Measurements from ENCODE around the gene RBPJL. TPM values are rescaled to one million over a fixed set of nuclear protein-coding genes. Genes with fewer than 3 reads are reported as not detected.

The RBPJL gene
- total RNA-seq, 4 donors from 2014 or later, result not detected

DNA sequence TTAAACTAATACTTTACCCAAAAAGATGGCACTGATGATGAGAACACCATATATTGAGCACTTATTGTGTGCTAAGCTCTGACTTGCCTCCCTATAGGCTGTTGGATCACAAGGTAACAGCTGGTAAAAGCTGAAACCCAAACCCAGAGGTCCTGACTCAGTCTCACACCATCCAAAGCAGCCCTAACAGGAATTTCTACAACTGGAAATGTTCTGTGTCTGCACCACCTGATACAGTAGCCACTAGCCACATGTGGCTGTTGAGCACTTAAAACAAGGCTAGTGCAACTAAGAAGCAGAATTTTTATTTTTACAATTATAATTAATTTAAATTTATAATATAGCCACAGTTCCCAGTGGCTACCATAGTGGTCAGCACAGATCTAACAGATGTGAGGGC is 17.1 kb downstream of the RBPJL start:
- DNase-seq (ENCODE audit: low spot score) (no peak), ATAC-seq (ENCODE audit: low FRiP score) (no peak)
- no peak for TF ChIP-seq CTCF (IDR thresholded peaks at IDR 0.05)

GRCh38 chr20:45325371-45325770 is 18.7 kb downstream of the RBPJL start:
- DNase-seq (ENCODE audit: low spot score) (no peak), ATAC-seq (ENCODE audit: low FRiP score) (no peak)
- no peak for TF ChIP-seq CTCF (IDR thresholded peaks at IDR 0.05)

DNA sequence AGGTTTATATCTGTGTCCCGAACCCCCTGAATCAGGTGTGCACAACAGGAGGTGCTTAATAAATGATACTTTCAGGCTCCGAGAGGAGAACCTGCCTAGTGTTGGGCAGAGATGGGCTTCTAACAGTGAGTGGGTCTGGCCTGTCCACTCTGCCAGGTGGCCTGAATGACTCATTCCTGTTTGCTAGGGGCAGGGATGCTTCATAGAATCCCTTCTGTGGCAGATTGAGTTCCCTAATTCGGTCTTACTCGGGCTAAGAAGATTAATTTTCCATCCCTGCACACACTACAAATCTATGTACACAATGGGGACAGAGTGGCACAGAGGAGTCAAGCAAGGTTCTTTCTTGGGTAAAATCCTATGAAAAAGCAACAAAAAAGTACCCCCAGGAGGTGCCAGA is 21.8 kb downstream of the RBPJL start:
- TF ChIP-seq CTCF (IDR thresholded peaks at IDR 0.05), result no peak
- DNase-seq (ENCODE audit: low spot score) (no peak), ATAC-seq (ENCODE audit: low FRiP score) (no peak)

GRCh38 chr20:45329497-45330319 is 23.1 kb downstream of the RBPJL start:
- TF ChIP-seq CTCF (IDR thresholded peaks at IDR 0.05), result no peak
- DNase-seq (ENCODE audit: low spot score), result no peak
- ATAC-seq (ENCODE audit: low FRiP score), result no peak

GRCh38 chr20:45330476-45330875 is 23.8 kb downstream of the RBPJL start:
- ATAC-seq (ENCODE audit: low FRiP score), result no peak
- TF ChIP-seq CTCF (IDR thresholded peaks at IDR 0.05), result no peak

DNA sequence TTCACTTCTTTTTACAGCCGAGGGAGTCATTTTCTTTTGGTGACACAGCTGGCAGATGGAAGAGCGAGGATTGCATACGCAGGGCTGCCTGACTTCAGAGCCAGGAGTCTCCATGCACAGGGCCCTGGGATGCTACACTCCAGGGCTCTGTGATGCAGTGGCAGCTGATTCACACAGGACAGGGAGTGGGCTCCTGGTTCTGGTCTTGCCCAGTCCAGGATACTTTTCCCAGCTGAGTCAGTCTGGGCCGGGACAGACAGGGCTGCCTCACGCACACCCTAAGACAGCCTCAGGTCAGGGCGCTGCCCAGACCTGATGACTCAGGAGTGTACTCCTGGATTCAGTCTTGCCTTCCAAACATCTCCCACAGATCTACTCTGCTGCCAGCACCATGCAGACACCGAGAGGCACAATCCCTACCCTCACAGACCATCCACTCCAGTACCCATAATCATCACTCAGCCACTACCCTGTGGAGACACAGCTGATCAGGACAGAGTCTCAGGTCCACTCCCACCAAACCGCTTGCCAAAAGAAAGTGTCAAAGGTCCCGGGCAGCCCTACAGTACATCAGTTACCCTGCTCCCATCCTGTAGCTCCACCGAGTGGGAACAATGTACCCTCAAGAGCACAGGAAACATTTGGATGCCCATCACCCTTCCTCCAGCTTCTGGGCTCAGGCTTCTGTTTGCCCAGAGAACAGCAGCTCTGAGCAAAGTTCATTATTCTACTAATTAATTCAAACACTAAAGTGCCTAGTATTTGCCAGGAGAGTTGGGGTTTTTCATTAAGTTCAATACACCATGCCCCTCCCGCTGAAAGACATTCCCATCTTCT is 30.1 kb downstream of the RBPJL start:
- DNase-seq (ENCODE audit: low spot score), result no peak
- TF ChIP-seq CTCF (IDR thresholded peaks at IDR 0.05), result no peak
- ATAC-seq (ENCODE audit: low FRiP score), result peak; percentile 94

More at GRCh38 chr20:45330476-45330875, 23.8 kb downstream of the RBPJL start:
- DNase-seq (ENCODE audit: low spot score), result no peak

Data from omental fat pad (tissue), 4 donors.